ENCODE results near the gene PIP4P1.

Gene PIP4P1

DNA sequence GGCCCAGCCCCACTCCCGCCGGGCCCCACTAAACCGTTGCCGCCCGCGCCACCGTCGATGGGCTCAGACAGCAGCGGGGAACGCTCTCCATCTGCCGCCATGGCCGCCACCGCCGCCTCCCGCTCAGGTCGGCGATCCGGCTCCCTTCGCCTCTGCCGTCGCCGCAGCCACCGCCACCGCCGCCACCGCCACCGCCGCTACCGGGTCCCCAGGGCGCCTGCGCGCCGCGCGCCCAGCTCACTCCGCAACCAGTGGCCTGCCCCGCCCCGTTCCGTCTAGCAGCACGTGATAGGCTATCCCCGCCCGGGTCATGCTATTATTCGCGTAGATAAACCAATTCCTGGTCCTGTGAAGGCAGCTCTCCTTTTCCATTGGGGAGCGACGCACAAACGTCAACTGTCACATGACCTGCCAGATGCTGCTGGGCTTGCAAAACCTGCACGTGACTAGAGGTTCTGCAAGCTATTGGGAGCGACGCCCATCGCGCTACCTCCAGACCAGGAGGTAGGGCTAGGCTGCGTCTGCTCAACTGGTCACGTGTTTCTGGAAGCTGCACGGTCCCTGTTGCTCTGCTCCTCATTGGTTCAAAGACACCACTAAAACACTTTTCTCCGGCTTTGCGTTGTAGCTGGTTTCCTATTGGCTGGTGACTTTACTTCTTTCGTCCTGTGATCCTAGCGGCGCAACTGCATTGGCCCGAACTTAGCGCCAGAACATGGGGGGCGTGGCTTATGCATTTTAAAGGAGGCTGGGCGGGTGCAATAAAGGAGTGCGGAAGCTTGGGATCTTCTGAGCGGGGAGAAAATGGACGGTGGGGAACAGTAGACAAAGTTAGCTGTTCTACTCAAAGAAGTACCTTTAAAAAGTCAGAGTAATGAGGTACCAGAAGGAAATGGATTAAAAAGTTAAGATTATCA, at the start of gene PIP4P1 (continued):
- TF ChIP-seq, protein P1, sequence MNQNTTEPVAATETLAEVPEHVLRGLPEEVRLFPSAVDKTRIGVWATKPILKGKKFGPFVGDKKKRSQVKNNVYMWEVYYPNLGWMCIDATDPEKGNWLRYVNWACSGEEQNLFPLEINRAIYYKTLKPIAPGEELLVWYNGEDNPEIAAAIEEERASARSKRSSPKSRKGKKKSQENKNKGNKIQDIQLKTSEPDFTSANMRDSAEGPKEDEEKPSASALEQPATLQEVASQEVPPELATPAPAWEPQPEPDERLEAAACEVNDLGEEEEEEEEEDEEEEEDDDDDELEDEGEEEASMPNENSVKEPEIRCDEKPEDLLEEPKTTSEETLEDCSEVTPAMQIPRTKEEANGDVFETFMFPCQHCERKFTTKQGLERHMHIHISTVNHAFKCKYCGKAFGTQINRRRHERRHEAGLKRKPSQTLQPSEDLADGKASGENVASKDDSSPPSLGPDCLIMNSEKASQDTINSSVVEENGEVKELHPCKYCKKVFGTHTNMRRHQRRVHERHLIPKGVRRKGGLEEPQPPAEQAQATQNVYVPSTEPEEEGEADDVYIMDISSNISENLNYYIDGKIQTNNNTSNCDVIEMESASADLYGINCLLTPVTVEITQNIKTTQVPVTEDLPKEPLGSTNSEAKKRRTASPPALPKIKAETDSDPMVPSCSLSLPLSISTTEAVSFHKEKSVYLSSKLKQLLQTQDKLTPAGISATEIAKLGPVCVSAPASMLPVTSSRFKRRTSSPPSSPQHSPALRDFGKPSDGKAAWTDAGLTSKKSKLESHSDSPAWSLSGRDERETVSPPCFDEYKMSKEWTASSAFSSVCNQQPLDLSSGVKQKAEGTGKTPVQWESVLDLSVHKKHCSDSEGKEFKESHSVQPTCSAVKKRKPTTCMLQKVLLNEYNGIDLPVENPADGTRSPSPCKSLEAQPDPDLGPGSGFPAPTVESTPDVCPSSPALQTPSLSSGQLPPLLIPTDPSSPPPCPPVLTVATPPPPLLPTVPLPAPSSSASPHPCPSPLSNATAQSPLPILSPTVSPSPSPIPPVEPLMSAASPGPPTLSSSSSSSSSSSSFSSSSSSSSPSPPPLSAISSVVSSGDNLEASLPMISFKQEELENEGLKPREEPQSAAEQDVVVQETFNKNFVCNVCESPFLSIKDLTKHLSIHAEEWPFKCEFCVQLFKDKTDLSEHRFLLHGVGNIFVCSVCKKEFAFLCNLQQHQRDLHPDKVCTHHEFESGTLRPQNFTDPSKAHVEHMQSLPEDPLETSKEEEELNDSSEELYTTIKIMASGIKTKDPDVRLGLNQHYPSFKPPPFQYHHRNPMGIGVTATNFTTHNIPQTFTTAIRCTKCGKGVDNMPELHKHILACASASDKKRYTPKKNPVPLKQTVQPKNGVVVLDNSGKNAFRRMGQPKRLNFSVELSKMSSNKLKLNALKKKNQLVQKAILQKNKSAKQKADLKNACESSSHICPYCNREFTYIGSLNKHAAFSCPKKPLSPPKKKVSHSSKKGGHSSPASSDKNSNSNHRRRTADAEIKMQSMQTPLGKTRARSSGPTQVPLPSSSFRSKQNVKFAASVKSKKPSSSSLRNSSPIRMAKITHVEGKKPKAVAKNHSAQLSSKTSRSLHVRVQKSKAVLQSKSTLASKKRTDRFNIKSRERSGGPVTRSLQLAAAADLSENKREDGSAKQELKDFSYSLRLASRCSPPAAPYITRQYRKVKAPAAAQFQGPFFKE (tag by site-specific recombination; IDR thresholded peaks at IDR 0.05; ENCODE audit: borderline replicate concordance), result no peak
- no peak for TF ChIP-seq ZNF571 (tag by site-specific recombination; IDR thresholded peaks at IDR 0.05)
- peak; percentile 99 for TF ChIP-seq ZSCAN16 (tag by site-specific recombination; IDR thresholded peaks at IDR 0.05)
- TF ChIP-seq, protein P2, sequence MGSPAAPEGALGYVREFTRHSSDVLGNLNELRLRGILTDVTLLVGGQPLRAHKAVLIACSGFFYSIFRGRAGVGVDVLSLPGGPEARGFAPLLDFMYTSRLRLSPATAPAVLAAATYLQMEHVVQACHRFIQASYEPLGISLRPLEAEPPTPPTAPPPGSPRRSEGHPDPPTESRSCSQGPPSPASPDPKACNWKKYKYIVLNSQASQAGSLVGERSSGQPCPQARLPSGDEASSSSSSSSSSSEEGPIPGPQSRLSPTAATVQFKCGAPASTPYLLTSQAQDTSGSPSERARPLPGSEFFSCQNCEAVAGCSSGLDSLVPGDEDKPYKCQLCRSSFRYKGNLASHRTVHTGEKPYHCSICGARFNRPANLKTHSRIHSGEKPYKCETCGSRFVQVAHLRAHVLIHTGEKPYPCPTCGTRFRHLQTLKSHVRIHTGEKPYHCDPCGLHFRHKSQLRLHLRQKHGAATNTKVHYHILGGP (tag by site-specific recombination; IDR thresholded peaks at IDR 0.05), result no peak
- TF ChIP-seq ZFP3 (tag by site-specific recombination; IDR thresholded peaks at IDR 0.05; ENCODE audit: low read depth), result no peak
- TF ChIP-seq SETDB1 (IDR thresholded peaks at IDR 0.05; ENCODE audit: insufficient read length, low read length), result peak; percentile 96
- no peak for TF ChIP-seq ZFP37 (tag by site-specific recombination; IDR thresholded peaks at IDR 0.05)
- no peak for TF ChIP-seq ZNF266 (tag by site-specific recombination; IDR thresholded peaks at IDR 0.05; ENCODE audit: low read depth)
- no peak for TF ChIP-seq ZNF335 (tag by site-specific recombination; conservative IDR thresholded peaks at IDR 0.05)
- TF ChIP-seq ZNF585B (tag by site-specific recombination; IDR thresholded peaks at IDR 0.05), result no peak
- no peak for TF ChIP-seq ZNF274 (IDR thresholded peaks at IDR 0.05; ENCODE audit: low read length)
- no peak for TF ChIP-seq ZNF274 (tag by site-specific recombination; IDR thresholded peaks at IDR 0.05; ENCODE audit: borderline replicate concordance)
- TF ChIP-seq GLI2 (tag by site-specific recombination; IDR thresholded peaks at IDR 0.05; ENCODE audit: borderline replicate concordance, low read depth), result no peak
- no peak for TF ChIP-seq PRDM1 (tag by site-specific recombination; IDR thresholded peaks at IDR 0.05)
- peak; percentile 33; the same call in 1 of the 2 replicates for TF ChIP-seq KLF16 (tag by site-specific recombination; IDR thresholded peaks at IDR 0.05)
- peak; percentile 70; the same call in 1 of the 2 replicates for TF ChIP-seq SCRT1 (tag by site-specific recombination; IDR thresholded peaks at IDR 0.05; ENCODE audit: borderline replicate concordance)
- no peak for TF ChIP-seq ZNF133 (tag by site-specific recombination; IDR thresholded peaks at IDR 0.05)
- TF ChIP-seq, protein P3, sequence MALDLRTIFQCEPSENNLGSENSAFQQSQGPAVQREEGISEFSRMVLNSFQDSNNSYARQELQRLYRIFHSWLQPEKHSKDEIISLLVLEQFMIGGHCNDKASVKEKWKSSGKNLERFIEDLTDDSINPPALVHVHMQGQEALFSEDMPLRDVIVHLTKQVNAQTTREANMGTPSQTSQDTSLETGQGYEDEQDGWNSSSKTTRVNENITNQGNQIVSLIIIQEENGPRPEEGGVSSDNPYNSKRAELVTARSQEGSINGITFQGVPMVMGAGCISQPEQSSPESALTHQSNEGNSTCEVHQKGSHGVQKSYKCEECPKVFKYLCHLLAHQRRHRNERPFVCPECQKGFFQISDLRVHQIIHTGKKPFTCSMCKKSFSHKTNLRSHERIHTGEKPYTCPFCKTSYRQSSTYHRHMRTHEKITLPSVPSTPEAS (tag by site-specific recombination; IDR thresholded peaks at IDR 0.05), result no peak
- TF ChIP-seq ZNF521 (tag by site-specific recombination; IDR thresholded peaks at IDR 0.05), result no peak
- peak; percentile 80 for TF ChIP-seq ZNF629 (tag by site-specific recombination; IDR thresholded peaks at IDR 0.05)
- no peak for TF ChIP-seq ZNF112 (tag by site-specific recombination; IDR thresholded peaks at IDR 0.05)
- TF ChIP-seq ZNF16 (tag by site-specific recombination; IDR thresholded peaks at IDR 0.05; ENCODE audit: low read depth), result no peak
- TF ChIP-seq ZNF341 (tag by site-specific recombination; IDR thresholded peaks at IDR 0.05; ENCODE audit: low read depth), result 0 out of 2 replicates have a peak, but pooled peaks have one; percentile 10
- TF ChIP-seq, protein P4, sequence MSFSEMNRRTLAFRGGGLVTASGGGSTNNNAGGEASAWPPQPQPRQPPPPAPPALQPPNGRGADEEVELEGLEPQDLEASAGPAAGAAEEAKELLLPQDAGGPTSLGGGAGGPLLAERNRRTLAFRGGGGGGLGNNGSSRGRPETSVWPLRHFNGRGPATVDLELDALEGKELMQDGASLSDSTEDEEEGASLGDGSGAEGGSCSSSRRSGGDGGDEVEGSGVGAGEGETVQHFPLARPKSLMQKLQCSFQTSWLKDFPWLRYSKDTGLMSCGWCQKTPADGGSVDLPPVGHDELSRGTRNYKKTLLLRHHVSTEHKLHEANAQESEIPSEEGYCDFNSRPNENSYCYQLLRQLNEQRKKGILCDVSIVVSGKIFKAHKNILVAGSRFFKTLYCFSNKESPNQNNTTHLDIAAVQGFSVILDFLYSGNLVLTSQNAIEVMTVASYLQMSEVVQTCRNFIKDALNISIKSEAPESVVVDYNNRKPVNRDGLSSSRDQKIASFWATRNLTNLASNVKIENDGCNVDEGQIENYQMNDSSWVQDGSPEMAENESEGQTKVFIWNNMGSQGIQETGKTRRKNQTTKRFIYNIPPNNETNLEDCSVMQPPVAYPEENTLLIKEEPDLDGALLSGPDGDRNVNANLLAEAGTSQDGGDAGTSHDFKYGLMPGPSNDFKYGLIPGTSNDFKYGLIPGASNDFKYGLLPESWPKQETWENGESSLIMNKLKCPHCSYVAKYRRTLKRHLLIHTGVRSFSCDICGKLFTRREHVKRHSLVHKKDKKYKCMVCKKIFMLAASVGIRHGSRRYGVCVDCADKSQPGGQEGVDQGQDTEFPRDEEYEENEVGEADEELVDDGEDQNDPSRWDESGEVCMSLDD (tag by site-specific recombination; IDR thresholded peaks at IDR 0.05), result no peak
- TF ChIP-seq EGR2 (tag by site-specific recombination; IDR thresholded peaks at IDR 0.05; ENCODE audit: low read depth), result no peak; the same call in 1 of the 2 replicates
- peak; percentile 44 for TF ChIP-seq OSR2 (tag by site-specific recombination; IDR thresholded peaks at IDR 0.05)
- no peak; the same call in 1 of the 2 replicates for TF ChIP-seq ZNF394 (tag by site-specific recombination; IDR thresholded peaks at IDR 0.05; ENCODE audit: borderline replicate concordance)
